Measurements from ENCODE around the gene MPRIP.

- TF ChIP-seq CTCF (IDR thresholded peaks at IDR 0.05) (no peak), POLR2A (IDR thresholded peaks at IDR 0.05) (no peak)
Observed at GRCh38 chr17:17229416-17230384, 187.4 kb downstream of the MPRIP start.

Measured in body of pancreas (tissue), 4 donors.